Measurements from ENCODE around the gene KCTD16.

KCTD16 gene

GRCh38 chr5:144462577-144462976, 291.9 kb downstream of the KCTD16 start:
- TF ChIP-seq CTCF (IDR thresholded peaks at IDR 0.05; ENCODE audit: extremely low read depth, missing control alignments), result no peak
- DNase-seq (ENCODE audit: low spot score), result no peak

GRCh38 chr5:144463481-144464223, 293.0 kb downstream of the KCTD16 start:
- no peak for DNase-seq (ENCODE audit: low spot score)
- no peak for TF ChIP-seq CTCF (IDR thresholded peaks at IDR 0.05; ENCODE audit: extremely low read depth, missing control alignments)

- DNase-seq (ENCODE audit: low spot score), result no peak
- no peak for TF ChIP-seq CTCF (IDR thresholded peaks at IDR 0.05; ENCODE audit: extremely low read depth, missing control alignments)
Observed at GRCh38 chr5:144464306-144464705, 293.6 kb downstream of the KCTD16 start.

GRCh38 chr5:144465441-144465840, 294.8 kb downstream of the KCTD16 start:
- TF ChIP-seq CTCF (IDR thresholded peaks at IDR 0.05; ENCODE audit: extremely low read depth, missing control alignments), result no peak
- DNase-seq (ENCODE audit: low spot score), result no peak

- DNase-seq (ENCODE audit: low spot score), result no peak
- TF ChIP-seq CTCF (IDR thresholded peaks at IDR 0.05; ENCODE audit: extremely low read depth, missing control alignments), result no peak
Observed at GRCh38 chr5:144467792-144468191, 297.1 kb downstream of the KCTD16 start.

- no peak for TF ChIP-seq CTCF (IDR thresholded peaks at IDR 0.05; ENCODE audit: extremely low read depth, missing control alignments)
- no peak for DNase-seq (ENCODE audit: low spot score)
Observed at GRCh38 chr5:144468571-144468970, 297.9 kb downstream of the KCTD16 start.

- DNase-seq (ENCODE audit: low spot score), result no peak
- TF ChIP-seq CTCF (IDR thresholded peaks at IDR 0.05; ENCODE audit: extremely low read depth, missing control alignments), result no peak
Observed at GRCh38 chr5:144469106-144469505, 298.4 kb downstream of the KCTD16 start.
